K562 (cell line): Measurements from ENCODE around the gene SLCO3A1. TPM values are rescaled to one million over a fixed set of nuclear protein-coding genes. Genes with fewer than 3 reads are reported as not detected.

Experiments used
- ATAC-seq: fragments of 200-7000 bp; cut with Tn5 transposase; 3 replicates; pipeline ENCODE4 v1.9.1; 2020; ENCODE audit warnings: moderate library complexity
- BruUV-seq: library from RNA; stranded (reverse); fragments of 400-500 nt; replicated peaks from 2 replicates; lab custom pipeline; 2021; lab: Mats Ljungman, UMichigan
- CTCF ChIA-PET: fragments of 300-600 bp; formaldehyde crosslinking; extraction: SDS; loops from one replicate; lab custom pipeline; 2021; ENCODE audit warnings: low intra/inter-chr PET ratio; lab: Yijun Ruan, JAX
- POLR2A ChIA-PET: fragments of 300-600, 350-650 bp; sonication (Branson Sonifier 250); formaldehyde crosslinking; extraction: SDS; loops from one replicate; lab custom pipeline; 2021; ENCODE audit warnings: antibody characterized with exemption, inconsistent platforms; lab: Yijun Ruan, JAX
- DNase-seq, 4 experiments: peaks; one replicate each; pipeline versions ENCODE4 v3.0.0 to v3.0.0-alpha.2; 2011 to 2018; ENCODE audit warnings: low spot score in 3 of 4, mixed read lengths in 3 of 4; ENCODE audit errors: extremely low read depth in 1 of 4
- FAIRE-seq: peaks from 2 replicates; lab custom pipeline; 2011; peaks lifted over from hg19 to GRCh38; lab: Jason Lieb, UNC
- H2AFZ ChIP-seq: 2 replicates; pipeline ENCODE4 v1.6.0; 2011; ENCODE audit warnings: low read depth, low read length, control low read depth, inconsistent platforms
- H3K27ac ChIP-seq: fragments of 200-600 bp; 3 replicates; pipeline ENCODE4 v1.8.0; 2011; ENCODE audit warnings: low read depth, mild to moderate bottlenecking, control low read depth, inconsistent platforms, low read length, moderate library complexity, mixed read lengths; ENCODE audit errors: extremely low read depth
- H3K27me3 ChIP-seq, 2 experiments: fragments of 300-600 bp in 1 of 2; 2 replicates in 1 of 2; 3 replicates in 1 of 2; pipeline versions ENCODE4 v1.6.0 to v1.8.0; 2011; ENCODE audit warnings: inconsistent platforms in 2 of 2, low read length in 2 of 2, mild to moderate bottlenecking in 1 of 2, mixed read lengths in 1 of 2, moderate library complexity in 1 of 2; ENCODE audit not compliant: control insufficient read depth in 2 of 2, insufficient read depth in 2 of 2
- H3K36me3 ChIP-seq: fragments of 300-600 bp; 3 replicates; pipeline ENCODE4 v1.8.0; 2011; ENCODE audit warnings: mild to moderate bottlenecking, low read length, inconsistent platforms; ENCODE audit not compliant: control insufficient read depth, insufficient read depth
- H3K4me1 ChIP-seq, 2 experiments: fragments of 200-600 bp in 1 of 2; replicated peaks in 1 of 2; 2 replicates in 1 of 2; 3 replicates in 1 of 2; pipeline versions ENCODE4 v1.5.1 to v1.8.0; 2011; ENCODE audit warnings: inconsistent platforms in 2 of 2, low read length in 2 of 2, mild to moderate bottlenecking in 1 of 2, mixed read lengths in 1 of 2, moderate library complexity in 1 of 2; ENCODE audit not compliant: control insufficient read depth in 2 of 2, insufficient read depth in 2 of 2
- H3K4me2 ChIP-seq: 2 replicates; pipeline ENCODE4 v1.6.1; 2011; ENCODE audit warnings: low read length, control low read depth, inconsistent platforms, mixed read lengths; ENCODE audit not compliant: insufficient read depth
- H3K4me3 ChIP-seq: fragments of 200-600 bp; sonication (generic), shearing (Covaris generic); 2 replicates; pipeline ENCODE4 v1.5.1; 2016; ENCODE audit warnings: control low read depth, inconsistent platforms
- H3K79me2 ChIP-seq: fragments of 200-600 bp; 3 replicates; pipeline ENCODE4 v1.8.0; 2011; ENCODE audit warnings: low read length, inconsistent platforms; ENCODE audit not compliant: control insufficient read depth, insufficient read depth
- H3K9ac ChIP-seq, 2 experiments: 2 replicates each; pipeline versions ENCODE4 v1.6.0 to v1.6.1; 2011; ENCODE audit warnings: low read depth in 2 of 2, low read length in 2 of 2, control low read depth in 1 of 2, inconsistent platforms in 1 of 2, mild to moderate bottlenecking in 1 of 2, mixed read lengths in 1 of 2; ENCODE audit not compliant: insufficient read depth in 1 of 2
- H3K9me1 ChIP-seq: one replicate; pipeline ENCODE4 v1.6.0; 2011; ENCODE audit warnings: inconsistent platforms, mild to moderate bottlenecking, low read length, moderate library complexity; ENCODE audit not compliant: control insufficient read depth, insufficient read depth
- H3K9me3 ChIP-seq: replicated peaks from 2 replicates; pipeline ENCODE4 v1.5.1; 2011; ENCODE audit warnings: low read depth, low read length, inconsistent platforms; ENCODE audit not compliant: control insufficient read depth, insufficient read depth
- H4K20me1 ChIP-seq: replicated peaks from 2 replicates; pipeline ENCODE4 v1.6.1; 2011; ENCODE audit warnings: low read length, inconsistent platforms, mixed read lengths; ENCODE audit not compliant: control insufficient read depth, insufficient read depth
- ATF6 ChIP-seq: sonication (generic); formaldehyde crosslinking; IDR thresholded peaks from 2 replicates; pipeline ENCODE4 v1.4.0; 2020; ENCODE audit warnings: mild to moderate bottlenecking, missing genetic modification reagents
- HES1 ChIP-seq: fragments of 450-650 bp; IDR thresholded peaks from 2 replicates; pipeline ENCODE4 v1.6.1; 2016; ENCODE audit warnings: low read depth, mild to moderate bottlenecking, moderate library complexity
- TBL1XR1 ChIP-seq, 2 experiments: IDR thresholded peaks; 2 replicates each; pipeline ENCODE4 v1.6.1; 2012; ENCODE audit warnings: improper control_type of control experiment in 2 of 2, low read length in 2 of 2, mild to moderate bottlenecking in 1 of 2
- THRA ChIP-seq: fragments of 450-650 bp; IDR thresholded peaks from 2 replicates; pipeline ENCODE4 v1.6.1; 2017; ENCODE audit warnings: mild to moderate bottlenecking, moderate library complexity
- VEZF1 ChIP-seq: fragments of 200-800 bp; sonication (Bioruptor generic); IDR thresholded peaks from 2 replicates; pipeline ENCODE4 v1.6.1; 2017; ENCODE audit warnings: missing genetic modification characterization, missing compliant biosample characterization
- YY1 ChIP-seq, 3 experiments: IDR thresholded peaks; 2 replicates each; pipeline ENCODE4 v1.6.1; 2011; ENCODE audit warnings: low read length in 2 of 3, mild to moderate bottlenecking in 2 of 3, moderate library complexity in 2 of 3, borderline replicate concordance in 1 of 3, control low read depth in 1 of 3, low read depth in 1 of 3; ENCODE audit not compliant: insufficient read depth in 3 of 3, insufficient replicate concordance in 2 of 3, control insufficient read depth in 1 of 3, insufficient read length in 1 of 3; ENCODE audit errors: extremely low read depth in 1 of 3
- WGBS: fragments of 100-300 bp; shearing (Covaris generic); methylation state at CpG from one replicate; pipeline ENCODE4 v1.1.6; 2016; ENCODE audit warnings: low coverage, mixed read lengths; ENCODE audit not compliant: insufficient coverage; ENCODE audit errors: missing lambda C conversion rate; 5-methylcytosine and 5-hydroxymethylcytosine counted together
- in situ Hi-C: fragments of 300-500 bp; cut with MboI; formaldehyde crosslinking; loops from 4 replicates; pipeline ENCODE4 v1.15.0; 2018; ENCODE audit warnings: inconsistent platforms, mixed read lengths
- intact Hi-C: fragments of 100-400 bp; cut with micrococcal nuclease; formaldehyde crosslinking; loops from 2 replicates; pipeline ENCODE4 v1.14.2; 2022
- polyA plus RNA-seq, 8 experiments: library from polyadenylated mRNA; depleted of rRNA in 4 of 8; stranded (reverse) in 5 of 8; unstranded in 3 of 8; fragments of >200 nt; fragmentation: Nextera tagmentation in 2 of 8; fragmentation: Illumina TruSeq in 1 of 8; extraction: Ambion mirVana in 2 of 8; extraction: Trizol in 1 of 8; gene quantifications; 2 replicates each; pipeline versions ENCODE4 v1.2.1 to v1.2.3, GENCODE V29; 2011 to 2014; ENCODE audit warnings: inconsistent platforms in 1 of 8, missing spikeins in 1 of 8
- total RNA-seq, 7 experiments: library from RNA; depleted of rRNA in 6 of 7; stranded (reverse); fragments of >200 nt in 6 of 7; fragmentation: Illumina TruSeq in 2 of 7; extraction: Trizol in 2 of 7; gene quantifications; 2 replicates each; pipeline versions ENCODE4 v1.2.1 to v1.2.3, GENCODE V29; 2011 to 2021; ENCODE audit warnings: low replicate concordance in 1 of 7

Gene SLCO3A1
- total and polyA plus RNA-seq, 9 of the 15 experiments (the other 6 are each of a cell fraction or from before 2014, with no cell fraction given): 0.01 to 0.84 (median 0.06) TPM; not detected in 3

- no peak for TF ChIP-seq YY1 (IDR thresholded peaks at IDR 0.05; ENCODE audit: borderline replicate concordance in 1 of 3, control insufficient read depth in 1 of 3, extremely low read depth in 1 of 3, insufficient read depth in 3 of 3, insufficient read length in 1 of 3, insufficient replicate concordance in 2 of 3, low read depth in 1 of 3, low read length in 2 of 3)
- TF ChIP-seq ATF6: no peak
- TF ChIP-seq THRA: no peak
These were observed 71.5 kb downstream of the SLCO3A1 start (continued) for GRCh38 chr15:91924837-91925495.

- no peak overlapping the region for H3K27ac ChIP-seq
- POLR2A ChIA-PET: no interaction called here
- H3K4me2 ChIP-seq: no peak overlapping the region
- no peak for FAIRE-seq
- H3K79me2 ChIP-seq: no peaks in the 10 kb centered on the region
- no peaks in the 10 kb centered on the region for H3K9me3 ChIP-seq
- peaks cover 0 to 12% of the 10 kb centered on the region in 2 experiments; a peak in 2 of 5 replicates for H3K27me3 ChIP-seq
- TF ChIP-seq TBL1XR1 (IDR thresholded peaks at IDR 0.05; ENCODE audit: low read length in 2 of 2) (no peak), HES1 (no peak), VEZF1 (no peak)
- CTCF ChIA-PET: no interaction called here
- no peak for DNase-seq
- in situ Hi-C loops: no loop called here
- ATAC-seq: no peak
- no peaks in the 10 kb centered on the region for H3K4me1 ChIP-seq
- H3K4me3 ChIP-seq: no peak overlapping the region
- no peaks in the 10 kb centered on the region for H3K9me1 ChIP-seq
- intact Hi-C loops: no loop called here
- 0% methylated on average over 3 of the region's 3 CpGs for WGBS
- BruUV-seq: no TSS peak
- no peaks in the 10 kb centered on the region; the same call in 1 of the 2 replicates for H4K20me1 ChIP-seq
- H3K36me3 ChIP-seq: no peaks in the 10 kb centered on the region
- H3K9ac ChIP-seq: no peak overlapping the region
- H2AFZ ChIP-seq: no peak overlapping the region
These were observed 72.3 kb downstream of the SLCO3A1 start for GRCh38 chr15:91925794-91926193.
